Skin epidermis (tissue), 12 donors: ENCODE measurements around the gene TYK2.
"Not testable (repeated sequence)": the region's sequence is repeated elsewhere in the genome, so short reads cannot be mapped to it uniquely, and the experiment has no call there.

ENCODE experiments used
- H3K27ac ChIP-seq, 21 experiments: fragments of 200-600 bp; sonication (generic) in 11 of 21; one replicate each; pipeline ENCODE4 v1.5.0; 2020; ENCODE audit warnings: mild to moderate bottlenecking in 3 of 21, inconsistent platforms in 2 of 21, moderate library complexity in 2 of 21
- H3K4me3 ChIP-seq, 7 experiments: fragments of 200-600 bp; sonication (generic) in 2 of 7; one replicate each; pipeline ENCODE4 v1.5.0; 2020; ENCODE audit warnings: inconsistent platforms in 2 of 7, mild to moderate bottlenecking in 2 of 7, moderate library complexity in 1 of 7

The TYK2 gene

DNA sequence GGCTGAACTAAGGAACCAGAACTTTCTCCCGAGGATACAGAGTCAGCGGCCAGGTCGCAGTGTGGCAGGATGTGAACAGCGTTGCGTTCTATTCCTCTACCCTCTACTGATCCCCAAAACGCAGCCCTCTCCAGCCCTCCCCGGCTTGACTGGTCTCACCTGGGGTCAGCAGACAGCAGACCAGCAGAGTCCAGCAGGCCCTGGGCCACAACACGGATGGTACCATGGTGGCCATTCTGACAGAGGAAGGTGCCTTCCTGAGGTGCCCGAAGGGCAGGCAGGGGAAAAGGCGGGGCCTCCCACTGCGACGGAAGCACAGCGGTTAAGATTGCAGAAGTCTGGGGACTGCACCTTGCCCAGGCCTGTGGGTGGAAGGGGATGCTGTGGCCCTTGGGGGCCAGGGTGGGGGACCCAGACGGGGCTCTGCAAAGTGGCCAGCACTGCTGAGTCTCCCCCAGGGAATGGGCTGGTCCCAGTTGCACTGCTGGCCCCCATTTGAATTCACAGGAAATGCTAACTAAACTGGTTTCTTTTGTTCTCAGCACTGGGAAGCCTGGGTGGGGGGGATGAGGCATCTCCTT is 40.9 kb downstream of the TYK2 start, which contains the start of gene ICAM3:
ICAM3 (minus strand) TSS at position 245 of the 581 bp plus-strand sequence; CDS start at position 235, 10 bp downstream.
- peak within 1 kb of the TSS; percentile 11 to 31 (median 25) for H3K4me3 ChIP-seq
- peak within 1 kb of the TSS in 15 of 21 experiments; percentile 11 to 91 (median 64) for H3K27ac ChIP-seq

DNA sequence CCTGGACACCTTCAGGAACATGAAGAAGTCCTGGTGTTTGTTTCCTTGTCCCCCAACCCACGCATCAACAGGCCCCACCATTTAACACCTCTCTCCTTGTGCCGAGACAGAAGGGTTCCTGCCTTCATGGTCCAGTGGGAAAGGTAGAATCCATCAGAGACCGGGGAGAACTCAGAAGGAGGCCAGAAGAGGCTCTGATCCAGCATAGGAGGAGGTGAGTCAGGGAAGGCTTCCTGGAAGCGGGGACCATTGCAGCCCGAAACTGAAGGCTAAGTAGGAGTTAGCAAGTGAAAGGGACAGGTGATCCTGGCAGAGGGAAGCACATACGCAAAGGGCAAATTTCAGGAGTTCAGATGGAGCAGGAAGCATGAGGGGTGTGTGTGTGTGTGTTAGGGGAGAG is 41.4 kb downstream of the TYK2 start:
- H3K4me3 ChIP-seq = peak overlapping the region; percentile 11 to 31 (median 25)
- peak overlapping the region in 15 of 21 experiments; percentile 11 to 91 (median 64) for H3K27ac ChIP-seq

- not testable (repeated sequence) for H3K27ac ChIP-seq, H3K4me3 ChIP-seq
Observed at GRCh38 chr19:10336725-10337124, 43.6 kb downstream of the TYK2 start.

DNA sequence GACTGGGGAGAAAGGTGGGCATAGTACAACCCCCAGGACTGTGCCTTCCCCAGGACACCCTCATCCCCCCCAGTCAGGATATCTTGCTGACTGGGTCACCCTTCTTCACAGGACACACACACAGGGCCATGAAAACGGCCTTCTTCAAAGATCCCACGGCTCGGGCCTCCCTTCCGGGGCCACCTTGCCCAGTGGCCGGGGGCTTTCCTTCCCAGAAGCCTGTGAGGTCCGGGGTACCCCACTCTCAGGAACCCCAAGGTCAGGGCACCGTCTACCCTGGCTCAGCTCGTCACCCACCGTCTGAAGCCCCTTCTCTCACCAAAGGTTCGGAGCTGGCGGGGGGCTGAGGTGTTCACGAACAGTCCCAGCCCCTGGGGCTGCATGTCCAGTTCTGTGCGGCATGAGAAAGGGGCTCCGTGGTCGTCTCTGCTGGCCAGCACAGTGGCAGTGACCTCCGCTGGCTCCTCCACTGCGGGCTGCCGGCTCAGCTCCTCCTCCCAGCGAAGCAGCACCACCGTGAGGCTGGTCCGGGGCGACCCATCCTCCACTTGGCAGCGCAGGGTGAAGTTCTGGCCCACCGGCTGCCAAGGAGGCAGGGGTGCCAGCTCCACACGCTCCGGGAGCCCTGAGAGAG is 44.9 kb downstream of the TYK2 start:
- Histone ChIP-seq H3K27ac (peak overlapping the region in 4 of 21 experiments; percentile 11 to 80 (median 20)), H3K4me3 (peak overlapping the region in 2 of 7 experiments; percentile 79 to 86)

- peak overlapping the region; percentile 53 to 86 (median 79) for H3K4me3 ChIP-seq
- peak overlapping the region in 16 of 21 experiments; percentile 6 to 89 (median 46) for H3K27ac ChIP-seq
Observed at GRCh38 chr19:10334588-10335351, 45.6 kb downstream of the TYK2 start.

DNA sequence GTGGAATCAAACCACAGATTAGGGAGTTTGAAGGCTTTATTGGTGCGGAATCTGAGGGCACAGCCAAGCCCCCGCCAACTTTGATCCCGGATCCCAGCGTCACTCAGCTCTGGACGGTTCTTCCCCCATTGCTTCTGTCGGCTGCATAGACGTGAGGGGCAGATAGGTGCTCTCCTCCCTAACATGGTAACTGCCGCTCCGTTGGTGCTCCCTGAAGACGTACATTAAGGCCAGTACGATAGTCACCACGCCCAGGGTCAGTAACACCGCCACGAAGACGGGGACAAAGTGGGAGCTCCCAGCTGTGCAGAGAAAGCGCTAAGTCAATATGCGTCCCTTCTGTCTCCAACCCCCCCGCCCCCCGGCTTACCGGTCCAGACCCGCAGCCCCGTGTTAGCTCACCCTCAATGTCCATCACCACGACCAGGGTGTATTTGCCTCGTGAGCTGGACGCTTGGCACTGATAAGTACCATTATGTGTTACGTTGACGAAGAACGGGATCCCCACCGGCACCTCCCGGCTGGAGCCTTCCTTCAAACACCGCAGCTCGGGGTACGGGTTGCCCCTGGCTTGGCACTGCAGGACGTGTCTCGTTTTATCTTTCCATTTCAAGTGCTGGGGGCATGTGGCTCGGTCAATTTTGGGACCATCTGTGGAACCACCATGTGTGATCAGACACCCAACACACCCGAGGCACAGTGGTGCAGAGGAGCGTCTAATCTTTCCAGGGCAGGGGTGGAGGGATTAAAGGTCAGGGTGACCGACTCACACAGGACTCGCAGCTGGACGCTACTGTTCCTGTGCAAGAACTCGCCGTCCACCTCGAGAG is 46.4 kb downstream of the TYK2 start:
- Histone ChIP-seq H3K27ac (peak overlapping the region in 19 of 21 experiments; percentile 22 to 93 (median 55)), H3K4me3 (peak overlapping the region; percentile 53 to 86 (median 79))

DNA sequence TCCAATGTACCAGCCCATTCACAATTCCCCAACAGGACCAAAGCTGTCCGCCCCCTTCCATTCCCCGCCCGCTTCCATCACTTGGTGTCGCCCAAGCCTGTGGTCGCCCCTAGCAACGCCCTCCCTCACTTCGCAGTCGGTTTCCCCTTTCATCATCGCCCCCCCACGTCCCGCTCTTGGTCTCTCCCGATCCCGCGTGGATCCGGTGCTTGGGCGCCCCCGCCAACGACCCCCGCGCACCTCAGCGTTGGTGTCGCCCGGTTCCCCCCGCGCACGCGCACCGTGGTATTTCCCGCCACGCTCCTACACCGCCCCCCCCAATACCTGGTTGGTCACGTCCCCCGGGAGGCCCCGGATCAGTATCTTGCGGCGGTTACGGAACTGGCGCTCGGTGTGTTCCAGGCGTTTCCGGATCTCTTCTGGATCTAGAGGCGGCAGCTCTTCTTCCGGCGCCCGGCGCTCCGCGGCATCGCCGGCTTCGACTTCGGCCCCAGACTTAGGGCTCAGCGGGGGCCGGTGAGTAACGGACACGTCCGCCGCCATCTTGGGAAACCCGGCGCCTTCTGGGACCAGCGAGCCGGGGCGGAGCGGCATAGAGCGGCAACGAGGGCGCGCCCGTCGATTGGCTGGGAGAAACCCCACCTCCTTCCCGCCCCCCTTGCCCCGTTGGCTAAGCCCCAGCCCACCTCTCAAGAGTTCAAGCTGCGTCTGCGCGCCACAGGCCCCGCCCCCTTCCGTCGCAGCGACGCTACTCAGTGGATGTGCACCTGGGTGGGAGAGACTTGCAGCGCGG is 47.2 kb downstream of the TYK2 start, which contains the start of gene RAVER1:
RAVER1 (minus strand) TSS at position 565 of the 793 bp plus-strand sequence; CDS start at position 543, 22 bp downstream.
- Histone ChIP-seq H3K4me3 (peak within 1 kb of the TSS; percentile 53 to 86 (median 79)), H3K27ac (peak within 1 kb of the TSS; percentile 50 to 93 (median 82))

GRCh38 chr19:10332158-10332964 is 48.0 kb downstream of the TYK2 start:
- peak overlapping the region in 20 of 21 experiments; percentile 63 to 93 (median 82) for H3K27ac ChIP-seq
- peak overlapping the region; percentile 53 to 86 (median 79) for H3K4me3 ChIP-seq

GRCh38 chr19:10329555-10329954 is 50.8 kb downstream of the TYK2 start:
- Histone ChIP-seq H3K4me3 (no peak overlapping the region), H3K27ac (no peak overlapping the region)

- H3K27ac ChIP-seq = no peak overlapping the region
- H3K4me3 ChIP-seq = no peak overlapping the region
Observed at GRCh38 chr19:10328558-10329429, 51.6 kb downstream of the TYK2 start.

GRCh38 chr19:10327793-10328192 is 52.6 kb downstream of the TYK2 start:
- no peak overlapping the region for H3K27ac ChIP-seq
- no peak overlapping the region for H3K4me3 ChIP-seq

DNA sequence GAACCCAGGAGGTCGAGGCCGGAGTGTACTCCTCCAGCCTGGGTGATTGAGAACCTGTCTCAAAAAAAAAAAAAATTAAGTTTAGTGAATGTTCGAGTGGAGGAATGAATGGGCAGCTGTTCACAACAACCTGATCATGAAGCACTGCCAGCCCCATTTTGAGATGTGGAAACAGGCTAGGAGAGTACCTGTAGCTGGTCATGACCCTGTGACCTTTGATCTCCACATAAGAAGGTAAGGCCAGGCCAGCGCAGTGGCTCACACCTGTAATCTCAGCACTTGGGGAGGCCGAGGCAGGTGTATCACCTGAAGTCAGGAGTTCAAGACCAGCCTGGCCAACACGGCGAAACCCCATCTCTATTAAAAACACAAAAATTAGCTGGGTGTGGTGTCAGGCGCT is 54.6 kb downstream of the TYK2 start:
- no peak overlapping the region for H3K4me3 ChIP-seq
- H3K27ac ChIP-seq = no peak overlapping the region

DNA sequence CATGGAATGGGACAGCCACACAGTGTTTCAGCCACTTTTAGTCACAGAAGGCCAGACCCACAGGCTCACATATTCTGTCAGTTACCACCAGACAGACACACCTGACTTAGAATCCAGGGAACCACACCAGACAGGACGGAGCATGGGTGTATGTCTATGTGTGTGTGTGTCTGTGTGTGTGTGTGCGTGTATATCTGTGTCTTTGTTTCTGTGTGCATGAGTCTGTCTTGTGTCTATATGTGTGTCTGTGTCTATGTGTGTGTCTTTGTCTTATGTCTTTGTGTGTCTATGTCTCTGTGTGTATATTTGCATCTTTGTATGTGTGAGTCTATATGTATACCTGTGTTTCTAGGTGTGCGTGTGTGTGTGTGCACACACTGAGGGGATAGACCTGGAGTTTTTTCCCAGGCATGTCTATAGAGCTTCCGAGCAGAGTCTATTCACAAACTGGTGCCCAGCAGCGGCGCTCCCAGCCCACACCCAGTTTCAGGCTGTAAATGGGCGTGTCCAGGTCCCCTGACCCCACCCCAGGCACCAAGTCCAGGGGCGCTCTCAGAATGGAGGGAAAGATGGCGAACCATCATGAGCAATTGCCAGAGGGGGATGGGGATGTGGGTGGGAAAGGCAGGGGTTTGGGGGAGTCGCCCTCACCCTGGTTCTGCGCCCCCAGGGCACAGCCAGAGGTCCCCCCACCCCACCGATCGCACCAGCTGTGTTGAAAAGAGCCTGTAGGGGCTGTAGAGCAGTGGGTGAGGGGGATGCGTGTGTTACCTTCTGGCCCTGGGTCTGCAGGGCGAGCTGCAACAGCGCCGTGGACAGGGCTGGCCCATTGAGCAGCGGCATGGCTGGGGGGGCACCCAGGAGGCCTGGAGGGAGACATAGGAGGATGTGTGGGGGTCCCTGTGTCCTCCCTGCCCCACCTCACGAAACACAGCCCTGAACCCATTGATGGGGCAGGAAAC is 58.2 kb downstream of the TYK2 start:
- no peak overlapping the region for H3K4me3 ChIP-seq
- H3K27ac ChIP-seq = no peak overlapping the region

DNA sequence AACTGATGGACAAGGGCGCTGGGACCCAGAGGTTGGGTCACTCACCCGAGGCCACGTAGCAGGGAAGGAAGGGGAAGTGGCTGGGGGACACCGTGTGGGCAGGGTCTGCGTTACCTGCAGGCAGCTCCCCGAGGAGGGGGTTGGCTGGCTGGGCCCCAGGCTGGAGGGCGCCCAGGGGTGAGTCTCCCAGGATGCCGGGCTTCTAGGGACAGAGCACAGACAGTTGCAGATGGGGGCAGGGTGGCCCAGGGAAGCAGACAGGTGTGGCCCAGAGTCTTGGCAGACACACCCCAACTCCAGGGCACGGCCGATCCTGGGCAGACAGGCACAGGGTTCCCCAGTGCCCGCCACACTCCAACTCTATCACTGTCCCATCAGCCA is 59.0 kb downstream of the TYK2 start:
- Histone ChIP-seq H3K27ac (no peak overlapping the region), H3K4me3 (no peak overlapping the region)

GRCh38 chr19:10320602-10321416 is 59.6 kb downstream of the TYK2 start:
- Histone ChIP-seq H3K4me3 (no peak overlapping the region), H3K27ac (no peak overlapping the region)
